Left ventricle myocardium inferior (tissue), 1 donor: ENCODE data around the gene PPARG. TPM values are rescaled to one million over a fixed set of nuclear protein-coding genes. Genes with fewer than 3 reads are reported as not detected.
"Not testable (repeated sequence)": the region's sequence is repeated elsewhere in the genome, so short reads cannot be mapped to it uniquely, and the experiment has no call there.

Source experiments
- DNase-seq: peaks from one replicate; pipeline ENCODE4 v3.0.0-alpha.2; 2020
- H3K27ac ChIP-seq: fragments of 200-600 bp; replicated peaks from 2 replicates; pipeline ENCODE4 v1.8.0; 2021
- H3K27me3 ChIP-seq: fragments of 200-600 bp; 2 replicates; pipeline ENCODE4 v1.8.0; 2021; ENCODE audit warnings: low read depth
- H3K36me3 ChIP-seq: fragments of 200-600 bp; 2 replicates; pipeline ENCODE4 v1.8.0; 2021
- H3K4me1 ChIP-seq: fragments of 200-600 bp; 2 replicates; pipeline ENCODE4 v1.8.0; 2021
- H3K4me3 ChIP-seq: fragments of 200-600 bp; 2 replicates; pipeline ENCODE4 v1.8.0; 2021; ENCODE audit warnings: mild to moderate bottlenecking, moderate library complexity
- H3K9me3 ChIP-seq: fragments of 200-600 bp; replicated peaks from 2 replicates; pipeline ENCODE4 v1.8.0; 2021
- CTCF ChIP-seq: fragments of 200-600 bp; IDR thresholded peaks from 2 replicates; pipeline ENCODE4 v1.8.0; 2021; ENCODE audit warnings: antibody characterized with exemption, mild to moderate bottlenecking, borderline replicate concordance
- intact Hi-C: fragments of 100-400 bp; cut with micrococcal nuclease; formaldehyde crosslinking; loops from one replicate; pipeline ENCODE4 v1.11.0; 2022
- total RNA-seq: library from RNA; stranded (reverse); fragmentation: NEBNext Ultra II Directional; extraction: Animal tissue kit (Norgen Biotek cat#: 25700); gene quantifications from one replicate; pipeline ENCODE4 v1.2.1, GENCODE V29; 2021
- donor health status: DM: no; HTN: yes; CAD: no; lungs with severe emphysema.

Gene PPARG
- total RNA-seq, 1 donor from 2014 or later, result 15.6 TPM

GRCh38 chr3:12465151-12465835 lies 176.4 kb downstream of the PPARG start:
- intact Hi-C loops, result no loop called here
- no peak for DNase-seq
- Histone ChIP-seq H3K4me3 (no peak overlapping the region), H3K9me3 (no peaks in the 10 kb centered on the region), H3K27ac (no peak overlapping the region), H3K27me3 (no peaks in the 10 kb centered on the region), H3K4me1 (peaks cover 25% of the 10 kb centered on the region), H3K36me3 (no peaks in the 10 kb centered on the region)
- TF ChIP-seq CTCF, result no peak

- Histone ChIP-seq H3K36me3 (no peaks in the 10 kb centered on the region), H3K4me1 (peaks cover 22% of the 10 kb centered on the region), H3K27me3 (no peaks in the 10 kb centered on the region), H3K27ac (no peak overlapping the region), H3K4me3 (no peak overlapping the region), H3K9me3 (no peaks in the 10 kb centered on the region)
- TF ChIP-seq CTCF, result no peak
- intact Hi-C loops, result no loop called here
- no peak for DNase-seq
Measured at GRCh38 chr3:12465836-12466225, 177.0 kb downstream of the PPARG start.

- Histone ChIP-seq H3K4me1 (peaks cover 10% of the 10 kb centered on the region), H3K27ac (no peak overlapping the region), H3K36me3 (no peaks in the 10 kb centered on the region), H3K4me3 (no peak overlapping the region), H3K27me3 (no peaks in the 10 kb centered on the region), H3K9me3 (no peaks in the 10 kb centered on the region)
- intact Hi-C loops, result no loop called here
- no peak for TF ChIP-seq CTCF
- DNase-seq, result no peak
Measured at GRCh38 chr3:12467746-12468145, 178.9 kb downstream of the PPARG start.

GRCh38 chr3:12468276-12468675 lies 179.4 kb downstream of the PPARG start:
- no peak for TF ChIP-seq CTCF
- H3K4me3 ChIP-seq, result no peak overlapping the region
- no peaks in the 10 kb centered on the region for H3K27me3 ChIP-seq
- H3K4me1 ChIP-seq, result peaks cover 8% of the 10 kb centered on the region
- no peaks in the 10 kb centered on the region for H3K36me3 ChIP-seq
- H3K27ac ChIP-seq, result no peak overlapping the region
- intact Hi-C loops, result no loop called here
- no peak for DNase-seq
- no peaks in the 10 kb centered on the region for H3K9me3 ChIP-seq

- Histone ChIP-seq H3K4me1 (peaks cover 8% of the 10 kb centered on the region), H3K36me3 (no peaks in the 10 kb centered on the region), H3K9me3 (no peaks in the 10 kb centered on the region), H3K4me3 (no peak overlapping the region), H3K27ac (no peak overlapping the region), H3K27me3 (no peaks in the 10 kb centered on the region)
- no peak for DNase-seq
- intact Hi-C loops, result no loop called here
- TF ChIP-seq CTCF, result no peak
Measured at GRCh38 chr3:12468757-12469156, 179.9 kb downstream of the PPARG start.

- H3K4me1 ChIP-seq, H3K27ac ChIP-seq, H3K9me3 ChIP-seq, H3K27me3 ChIP-seq, H3K4me3 ChIP-seq, H3K36me3 ChIP-seq, intact Hi-C loops, DNase-seq: not testable (repeated sequence)
Measured at GRCh38 chr3:12469222-12469621, 180.4 kb downstream of the PPARG start.
